Measurements from ENCODE around the gene SERPINA12. TPM values are rescaled to one million over a fixed set of nuclear protein-coding genes. Genes with fewer than 3 reads are reported as not detected.
A peak's percentile ranks its signal among the peaks of the same experiment; 100 is the strongest.

Gene SERPINA12, protein sequence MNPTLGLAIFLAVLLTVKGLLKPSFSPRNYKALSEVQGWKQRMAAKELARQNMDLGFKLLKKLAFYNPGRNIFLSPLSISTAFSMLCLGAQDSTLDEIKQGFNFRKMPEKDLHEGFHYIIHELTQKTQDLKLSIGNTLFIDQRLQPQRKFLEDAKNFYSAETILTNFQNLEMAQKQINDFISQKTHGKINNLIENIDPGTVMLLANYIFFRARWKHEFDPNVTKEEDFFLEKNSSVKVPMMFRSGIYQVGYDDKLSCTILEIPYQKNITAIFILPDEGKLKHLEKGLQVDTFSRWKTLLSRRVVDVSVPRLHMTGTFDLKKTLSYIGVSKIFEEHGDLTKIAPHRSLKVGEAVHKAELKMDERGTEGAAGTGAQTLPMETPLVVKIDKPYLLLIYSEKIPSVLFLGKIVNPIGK
- not detected in 2 replicates for total RNA-seq (2013; cell fraction: nucleolus; rRNA removed)
- total RNA-seq (2014; rRNA removed) (not detected in 2 replicates), total RNA-seq (2014; rRNA removed; fragmentation: Illumina TruSeq; extraction: Trizol) (not detected in 2 replicates), total RNA-seq (2021) (not detected in 2 replicates), polyA plus RNA-seq (2011; rRNA removed) (not detected in 2 replicates), polyA plus RNA-seq (2014; fragmentation: Illumina TruSeq; extraction: Trizol) (not detected in 2 replicates), polyA plus RNA-seq (2014; fragmentation: Nextera tagmentation; extraction: Ambion mirVana) (not detected), polyA plus RNA-seq (2014; rRNA removed) (not detected in 2 replicates), polyA plus RNA-seq (2016; fragmentation: Nextera tagmentation; extraction: Ambion mirVana) (not detected), polyA minus RNA-seq (2011; rRNA and poly(A)+ RNA removed) (not detected in 2 replicates), Bru-seq, nascent RNA (percentile 3 among the genes with signal in this experiment), BruChase-seq, experiment 1, labeled RNA remaining after a 6-hour chase (percentile 3 among the genes with signal in this experiment), BruChase-seq, experiment 2, labeled RNA remaining after a 2-hour chase (not detected)
- polyA plus RNA-seq (2011; ENCODE audit: low read depth), result not detected
- polyA plus RNA-seq (2011; cell fraction: cytosol; rRNA removed), result not detected in 2 replicates
- not detected in 2 replicates for polyA plus RNA-seq (2011; cell fraction: nucleus; rRNA removed)
- polyA plus RNA-seq (2012), result not detected in 2 replicates
- polyA minus RNA-seq (2011; cell fraction: cytosol; rRNA and poly(A)+ RNA removed), result not detected in 2 replicates
- not detected in 2 replicates for polyA minus RNA-seq (2011; cell fraction: nucleus; rRNA and poly(A)+ RNA removed)
- long read RNA-seq, experiment 1, result 0 reads
- long read RNA-seq, experiment 2, result 0 reads

DNA sequence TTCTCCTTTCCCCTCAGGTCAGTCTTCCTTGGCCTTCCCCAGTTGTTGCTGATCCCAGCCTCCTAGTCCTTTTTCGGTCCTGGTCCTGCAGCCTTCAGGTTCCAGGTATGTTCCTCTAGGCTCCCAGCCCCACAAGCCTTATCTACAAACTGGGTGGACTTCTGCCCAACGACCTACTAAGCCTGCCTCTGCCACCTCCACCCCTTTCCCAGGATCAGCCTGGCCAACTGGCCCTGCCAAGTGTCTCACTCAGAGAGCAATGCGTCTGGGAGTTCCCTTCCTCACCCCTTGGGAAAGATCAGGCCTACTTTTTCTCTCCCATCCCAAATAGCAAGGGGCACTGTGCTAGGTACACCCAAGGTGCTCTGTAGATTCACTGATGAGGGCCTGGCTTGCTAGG, at the start of gene SERPINA12:
SERPINA12 (minus strand) TSS at position 114 of the 400 bp plus-strand sequence. CDS start 11,072 bp downstream, outside the sequence.
- CTCF ChIA-PET, result no interaction called here
- 18% methylated on average over 3 of the region's 3 CpGs for WGBS (ENCODE audit: insufficient coverage, insufficient replicate concordance, low lambda C conversion rate, missing lambda C conversion rate)

More for the DNA sequence above, at the start of gene SERPINA12:
- H3K9ac ChIP-seq (ENCODE audit: control insufficient read depth, insufficient read depth, low read length), result no peak within 1 kb of the TSS
- FAIRE-seq, result no peak
- no peaks in the 10 kb centered on the region; a peak in 2 of 4 replicates for H3K27me3 ChIP-seq (replicated peaks in 1 of 2; ENCODE audit: control insufficient read depth in 2 of 2, insufficient read depth in 2 of 2, low read length in 1 of 2)
- no peak within 1 kb of the TSS for H3K27ac ChIP-seq (ENCODE audit: control insufficient read depth, insufficient read depth)
- H4K20me1 ChIP-seq (ENCODE audit: control insufficient read depth, insufficient read depth), result no peaks in the 10 kb centered on the region
- DNase-seq (ENCODE audit: low read depth, low spot score), result no peak
- no peaks in the 10 kb centered on the region for H3K9me3 ChIP-seq (replicated peaks; ENCODE audit: control insufficient read depth, insufficient read depth, low read length)
- in situ Hi-C loops (cut with MboI) (no loop called here), intact Hi-C loops (cut with micrococcal nuclease; ENCODE audit: unreplicated experiment) (no loop called here)
- no peak for ATAC-seq
- ChIA-PET SMC1A (ENCODE audit: uncharacterized antibody, unreplicated experiment) (no interaction called here), RAD21 (ENCODE audit: unreplicated experiment) (no interaction called here), POLR2A (no interaction called here)
- no peak within 1 kb of the TSS for H3K4me2 ChIP-seq (ENCODE audit: control insufficient read depth, insufficient read depth)
- H3K79me2 ChIP-seq (ENCODE audit: control insufficient read depth, insufficient read depth, low read length), result no peaks in the 10 kb centered on the region
- H2AFZ ChIP-seq (ENCODE audit: control insufficient read depth, low read depth, low read length), result no peak within 1 kb of the TSS
- no peak for TF ChIP-seq CHD1 (IDR thresholded peaks at IDR 0.05; ENCODE audit: low read depth, low read length)
- TF ChIP-seq, protein P1, sequence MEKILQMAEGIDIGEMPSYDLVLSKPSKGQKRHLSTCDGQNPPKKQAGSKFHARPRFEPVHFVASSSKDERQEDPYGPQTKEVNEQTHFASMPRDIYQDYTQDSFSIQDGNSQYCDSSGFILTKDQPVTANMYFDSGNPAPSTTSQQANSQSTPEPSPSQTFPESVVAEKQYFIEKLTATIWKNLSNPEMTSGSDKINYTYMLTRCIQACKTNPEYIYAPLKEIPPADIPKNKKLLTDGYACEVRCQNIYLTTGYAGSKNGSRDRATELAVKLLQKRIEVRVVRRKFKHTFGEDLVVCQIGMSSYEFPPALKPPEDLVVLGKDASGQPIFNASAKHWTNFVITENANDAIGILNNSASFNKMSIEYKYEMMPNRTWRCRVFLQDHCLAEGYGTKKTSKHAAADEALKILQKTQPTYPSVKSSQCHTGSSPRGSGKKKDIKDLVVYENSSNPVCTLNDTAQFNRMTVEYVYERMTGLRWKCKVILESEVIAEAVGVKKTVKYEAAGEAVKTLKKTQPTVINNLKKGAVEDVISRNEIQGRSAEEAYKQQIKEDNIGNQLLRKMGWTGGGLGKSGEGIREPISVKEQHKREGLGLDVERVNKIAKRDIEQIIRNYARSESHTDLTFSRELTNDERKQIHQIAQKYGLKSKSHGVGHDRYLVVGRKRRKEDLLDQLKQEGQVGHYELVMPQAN (conservative IDR thresholded peaks at IDR 0.05), result no peak
- TF ChIP-seq, protein P2, sequence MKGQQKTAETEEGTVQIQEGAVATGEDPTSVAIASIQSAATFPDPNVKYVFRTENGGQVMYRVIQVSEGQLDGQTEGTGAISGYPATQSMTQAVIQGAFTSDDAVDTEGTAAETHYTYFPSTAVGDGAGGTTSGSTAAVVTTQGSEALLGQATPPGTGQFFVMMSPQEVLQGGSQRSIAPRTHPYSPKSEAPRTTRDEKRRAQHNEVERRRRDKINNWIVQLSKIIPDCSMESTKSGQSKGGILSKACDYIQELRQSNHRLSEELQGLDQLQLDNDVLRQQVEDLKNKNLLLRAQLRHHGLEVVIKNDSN (IDR thresholded peaks at IDR 0.05; ENCODE audit: borderline replicate concordance, extremely low read length, insufficient read depth, low read depth, low read length), result no peak
- TF ChIP-seq ETV6 (conservative IDR thresholded peaks at IDR 0.05 in 1 of 2, IDR thresholded peaks at IDR 0.05 in 1 of 2; ENCODE audit: borderline replicate concordance in 1 of 2, low read depth in 1 of 2), result no peak
- TF ChIP-seq ZBTB40 (IDR thresholded peaks at IDR 0.05; ENCODE audit: borderline replicate concordance), result no peak
- no TSS peak for BruUV-seq (replicated peaks)
- H3K4me1 ChIP-seq (ENCODE audit: control insufficient read depth, insufficient read depth, low read length), result no peaks in the 10 kb centered on the region
- no peaks in the 10 kb centered on the region for H3K36me3 ChIP-seq (ENCODE audit: control insufficient read depth in 2 of 2, insufficient read depth in 2 of 2, low read length in 1 of 2)
- no peak within 1 kb of the TSS for H3K4me3 ChIP-seq

All from GM12878 (cell line).